NB4 (cell line): Measurements from ENCODE around the gene SEMA5A.

ENCODE experiments used
- DNase-seq: peaks from one replicate; pipeline ENCODE4 v3.0.0; 2010; ENCODE audit warnings: low read depth
- H3K4me3 ChIP-seq: one replicate; pipeline ENCODE4 v1.5.1; 2011; ENCODE audit warnings: mild to moderate bottlenecking, low read depth, low read length, moderate library complexity
- MYC ChIP-seq: IDR thresholded peaks from 2 replicates; pipeline ENCODE4 v1.6.1; 2011; ENCODE audit warnings: low read depth, low read length
- POLR2A ChIP-seq: IDR thresholded peaks from 2 replicates; pipeline ENCODE4 v1.6.1; 2011; ENCODE audit warnings: mild to moderate bottlenecking; ENCODE audit not compliant: insufficient read length; ENCODE audit errors: extremely low read depth
- TF ChIP-seq, protein P1 (sequence below): IDR thresholded peaks from one replicate; pipeline ENCODE4 v1.5.1; 2012; ENCODE audit warnings: low read depth, low read length
- TF ChIP-seq, protein P2 (sequence below): IDR thresholded peaks from 2 replicates; pipeline ENCODE4 v1.6.1; 2011; ENCODE audit warnings: low read depth, low read length

The SEMA5A gene

DNA sequence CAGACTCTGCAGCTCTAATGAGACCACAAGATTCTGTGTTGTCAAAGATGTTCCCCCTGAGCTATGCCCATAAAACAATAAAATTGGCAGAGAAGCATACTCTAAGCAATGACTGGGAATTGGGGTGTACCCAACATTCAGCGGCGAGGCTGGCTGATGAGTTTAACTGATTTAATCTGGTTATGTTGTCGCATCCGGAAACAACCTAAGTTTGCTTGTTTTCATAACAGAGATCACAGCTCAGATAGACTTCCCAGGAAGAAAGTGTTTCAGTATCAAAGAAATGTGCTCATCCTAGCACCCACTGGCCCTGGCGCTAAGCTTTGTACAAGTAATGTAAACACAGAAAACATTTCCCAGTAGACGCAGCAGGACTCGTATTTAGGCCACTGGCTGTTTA, 7.4 kb downstream of the SEMA5A start:
- TF ChIP-seq POLR2A = no peak
- no peak for TF ChIP-seq MYC
- TF ChIP-seq, protein P1, sequence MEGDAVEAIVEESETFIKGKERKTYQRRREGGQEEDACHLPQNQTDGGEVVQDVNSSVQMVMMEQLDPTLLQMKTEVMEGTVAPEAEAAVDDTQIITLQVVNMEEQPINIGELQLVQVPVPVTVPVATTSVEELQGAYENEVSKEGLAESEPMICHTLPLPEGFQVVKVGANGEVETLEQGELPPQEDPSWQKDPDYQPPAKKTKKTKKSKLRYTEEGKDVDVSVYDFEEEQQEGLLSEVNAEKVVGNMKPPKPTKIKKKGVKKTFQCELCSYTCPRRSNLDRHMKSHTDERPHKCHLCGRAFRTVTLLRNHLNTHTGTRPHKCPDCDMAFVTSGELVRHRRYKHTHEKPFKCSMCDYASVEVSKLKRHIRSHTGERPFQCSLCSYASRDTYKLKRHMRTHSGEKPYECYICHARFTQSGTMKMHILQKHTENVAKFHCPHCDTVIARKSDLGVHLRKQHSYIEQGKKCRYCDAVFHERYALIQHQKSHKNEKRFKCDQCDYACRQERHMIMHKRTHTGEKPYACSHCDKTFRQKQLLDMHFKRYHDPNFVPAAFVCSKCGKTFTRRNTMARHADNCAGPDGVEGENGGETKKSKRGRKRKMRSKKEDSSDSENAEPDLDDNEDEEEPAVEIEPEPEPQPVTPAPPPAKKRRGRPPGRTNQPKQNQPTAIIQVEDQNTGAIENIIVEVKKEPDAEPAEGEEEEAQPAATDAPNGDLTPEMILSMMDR = no peak
- TF ChIP-seq, protein P2, sequence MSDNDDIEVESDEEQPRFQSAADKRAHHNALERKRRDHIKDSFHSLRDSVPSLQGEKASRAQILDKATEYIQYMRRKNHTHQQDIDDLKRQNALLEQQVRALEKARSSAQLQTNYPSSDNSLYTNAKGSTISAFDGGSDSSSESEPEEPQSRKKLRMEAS = no peak
- no peak for DNase-seq
- no peak overlapping the region for H3K4me3 ChIP-seq

DNA sequence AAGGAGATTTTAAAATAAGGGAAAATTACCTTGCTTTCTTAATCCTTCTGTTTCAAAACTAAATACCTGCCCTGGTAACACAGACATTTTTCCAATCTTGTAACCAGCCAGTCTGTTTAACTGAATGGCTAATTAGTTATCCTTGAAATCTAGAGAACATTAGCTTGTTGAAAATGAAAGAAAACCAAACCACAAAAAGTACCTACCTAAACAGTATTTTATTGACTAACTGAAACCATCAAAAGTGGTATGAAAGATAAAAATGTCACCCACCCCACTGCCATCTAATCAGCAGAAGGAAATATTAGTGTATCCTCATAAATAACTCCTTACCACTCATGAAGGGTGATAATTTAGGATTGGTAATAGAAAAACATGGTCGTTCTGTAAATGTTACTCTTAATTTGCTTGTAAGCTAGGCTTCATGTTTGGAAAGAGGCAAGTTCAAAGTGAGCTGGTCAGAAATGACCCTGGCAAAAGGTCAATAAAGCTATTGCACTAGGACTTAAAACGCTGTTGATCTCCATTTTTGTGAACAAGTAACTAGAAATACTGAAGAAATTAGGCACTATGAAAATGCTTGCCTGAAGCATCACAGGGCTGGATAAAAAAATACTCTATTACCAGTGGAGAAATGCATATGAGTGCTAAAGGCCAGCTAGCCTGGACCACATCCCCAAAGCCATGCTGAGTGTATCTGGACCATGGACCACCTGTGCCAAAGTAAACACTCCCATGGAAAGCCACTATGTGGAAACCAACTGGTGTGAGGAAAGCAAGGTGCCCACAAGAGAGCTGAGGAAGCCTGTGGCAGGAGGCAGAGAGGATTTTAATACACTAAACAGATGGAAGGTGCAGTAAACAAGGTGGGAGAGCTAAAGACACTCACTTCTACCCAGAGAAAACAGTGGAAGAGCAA, 8.4 kb downstream of the SEMA5A start:
- no peak for DNase-seq
- TF ChIP-seq, protein P1 = no peak
- no peak for TF ChIP-seq MYC
- TF ChIP-seq POLR2A = no peak
- H3K4me3 ChIP-seq = no peak overlapping the region

GRCh38 chr5:9536717-9537116, 9.2 kb downstream of the SEMA5A start:
- TF ChIP-seq POLR2A = no peak
- TF ChIP-seq MYC = no peak
- TF ChIP-seq, protein P1 = no peak
- TF ChIP-seq, protein P2 = no peak
- no peak for DNase-seq
- H3K4me3 ChIP-seq = no peak overlapping the region

DNA sequence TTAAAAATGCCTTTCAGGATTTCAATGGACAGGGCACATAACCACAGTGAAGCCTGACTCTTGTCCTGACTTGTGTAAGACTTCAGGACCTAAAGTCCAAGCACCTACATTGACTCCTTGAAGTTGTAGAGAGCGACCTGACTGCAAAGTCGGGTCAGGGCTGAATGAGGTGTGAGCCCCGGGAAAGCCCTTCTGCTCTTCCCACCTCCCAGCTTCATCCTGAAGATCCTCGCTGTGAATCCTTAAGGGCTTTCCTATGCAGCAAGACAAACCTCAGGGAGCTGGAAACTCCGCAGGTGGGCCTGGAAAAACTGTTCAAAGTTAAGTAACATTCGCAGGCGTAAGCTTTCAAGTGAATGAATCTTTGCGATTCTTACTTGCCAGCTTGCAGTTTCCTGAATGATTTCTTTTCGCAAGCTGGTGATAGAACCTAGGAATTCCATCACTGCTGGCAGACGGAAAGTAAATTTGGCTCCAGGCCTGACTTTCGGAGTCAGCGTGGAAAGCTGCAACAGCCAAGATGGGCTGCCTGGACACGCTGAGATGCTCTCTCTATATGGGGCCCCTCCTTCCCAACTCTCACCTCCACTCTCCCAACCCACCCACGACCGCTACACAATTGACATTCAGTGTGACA, 10.9 kb downstream of the SEMA5A start:
- no peak for DNase-seq
- no peak for TF ChIP-seq POLR2A
- TF ChIP-seq, protein P2 = no peak
- TF ChIP-seq, protein P1 = no peak
- TF ChIP-seq MYC = no peak
- H3K4me3 ChIP-seq = no peak overlapping the region

GRCh38 chr5:9533562-9534364, 12.1 kb downstream of the SEMA5A start:
- DNase-seq = no peak
- H3K4me3 ChIP-seq = no peak overlapping the region
- TF ChIP-seq MYC (no peak), POLR2A (no peak)
- TF ChIP-seq, protein P1 = no peak
- TF ChIP-seq, protein P2 = no peak
